ENCODE data around the gene FCHSD2.

The FCHSD2 gene

DNA sequence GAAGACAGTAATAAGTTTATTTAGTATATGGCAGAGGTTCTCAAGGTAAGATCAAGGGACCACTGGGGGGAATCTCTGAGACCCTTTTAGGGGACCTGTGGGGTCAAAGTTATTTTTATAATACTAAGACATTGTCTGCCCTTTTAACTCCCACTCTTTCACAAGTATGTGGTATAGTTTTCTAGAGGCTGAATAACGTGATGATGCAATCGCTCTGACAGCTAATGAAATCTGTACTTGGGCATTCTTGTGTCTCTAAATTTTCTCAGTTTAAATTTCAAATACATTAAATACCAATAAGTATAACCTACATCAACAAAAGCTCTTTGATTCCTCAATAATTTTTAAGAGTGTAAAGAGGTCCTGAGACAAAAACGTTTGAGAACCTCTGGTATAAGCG is 180.0 kb downstream of the FCHSD2 start:
- DNase-seq: no peak

DNA sequence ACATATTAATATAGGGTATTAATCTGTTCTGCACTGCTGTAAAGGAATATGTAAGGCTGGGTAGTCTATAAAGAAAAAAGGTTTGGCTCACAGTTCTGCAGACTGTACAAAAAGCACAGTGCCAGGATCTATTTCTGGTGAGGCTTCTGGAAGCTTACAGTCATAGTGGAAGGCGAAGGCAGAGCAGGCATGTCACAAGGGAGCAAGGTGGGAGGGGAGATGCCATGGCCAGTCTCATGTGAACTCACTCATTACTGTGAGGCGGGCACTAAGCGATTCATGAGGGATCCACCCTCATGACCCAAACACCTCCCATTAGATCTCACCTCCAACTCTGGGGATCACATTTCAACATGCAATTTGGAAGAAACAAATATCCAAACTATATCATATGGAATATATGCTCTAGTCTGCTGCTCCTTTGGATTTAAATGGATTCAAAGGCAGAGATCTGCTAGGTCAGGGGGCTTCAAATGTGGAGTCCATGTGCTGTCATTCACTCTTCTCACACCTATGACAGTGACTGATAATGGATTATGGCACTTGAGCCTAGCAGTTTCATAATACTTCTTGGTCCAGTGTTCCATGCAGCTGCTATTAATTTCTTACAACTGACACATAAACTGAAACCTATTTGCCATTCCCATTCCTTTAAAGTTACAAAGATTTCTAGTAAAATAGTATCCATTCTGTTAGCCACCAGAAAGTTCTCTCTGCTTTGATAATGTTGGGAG is 182.0 kb downstream of the FCHSD2 start:
- DNase-seq: no peak

DNA sequence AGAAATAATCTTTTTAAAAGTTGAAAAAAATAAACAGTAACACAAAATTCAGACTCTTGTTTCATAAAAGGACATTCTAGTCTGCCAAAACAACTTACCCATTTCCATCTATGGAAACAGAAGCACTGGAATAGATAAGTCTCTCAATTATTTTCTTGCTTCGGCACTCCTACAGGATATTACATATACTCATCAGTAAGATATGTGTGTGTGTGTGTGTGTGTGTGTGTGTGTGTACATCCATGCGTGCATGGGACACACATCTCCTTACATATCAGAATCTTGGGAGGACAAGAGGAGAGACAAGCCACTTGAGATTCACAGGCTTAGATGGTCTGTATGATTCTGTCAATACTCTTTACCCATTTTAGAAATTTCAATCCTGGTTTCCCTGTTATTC is 183.3 kb downstream of the FCHSD2 start:
- no peak for DNase-seq

DNA sequence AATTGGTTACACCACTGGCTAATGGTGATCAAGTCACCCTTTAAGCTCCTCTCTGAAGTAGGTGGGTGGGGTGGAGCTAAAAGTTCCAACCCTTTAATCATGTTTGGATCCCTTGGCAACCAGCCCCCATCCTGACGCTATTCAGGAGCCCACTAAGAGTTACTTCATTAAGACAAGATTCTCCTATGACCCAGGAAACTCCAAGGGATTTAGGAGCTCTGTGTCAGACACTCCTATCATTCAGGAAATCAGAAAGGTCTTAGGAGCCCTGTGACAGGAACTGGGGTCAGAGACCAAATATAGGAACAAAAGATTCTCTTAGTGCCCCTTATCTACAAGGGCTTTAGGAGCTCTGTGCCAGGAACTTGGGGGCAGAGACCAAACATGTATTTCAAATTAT is 186.7 kb downstream of the FCHSD2 start:
- DNase-seq: no peak

DNA sequence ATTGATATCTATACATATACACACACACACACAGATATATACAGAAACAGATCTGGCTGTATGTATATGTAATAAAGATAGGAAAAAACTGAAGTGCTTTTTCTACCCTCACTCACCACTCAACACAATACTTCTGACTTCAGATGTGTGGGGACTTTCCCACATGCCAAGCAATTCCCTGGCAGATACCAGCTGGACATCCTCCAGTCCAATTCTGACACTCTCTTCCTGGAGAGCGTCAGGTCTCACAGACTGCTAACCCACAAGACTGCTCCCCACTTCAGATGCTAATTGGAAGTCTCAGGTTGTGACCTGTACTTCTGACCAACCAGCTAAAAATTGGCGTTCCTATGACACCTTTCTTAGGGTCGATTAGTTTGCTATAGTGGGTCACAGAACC is 187.3 kb downstream of the FCHSD2 start:
- DNase-seq: no peak

DNA sequence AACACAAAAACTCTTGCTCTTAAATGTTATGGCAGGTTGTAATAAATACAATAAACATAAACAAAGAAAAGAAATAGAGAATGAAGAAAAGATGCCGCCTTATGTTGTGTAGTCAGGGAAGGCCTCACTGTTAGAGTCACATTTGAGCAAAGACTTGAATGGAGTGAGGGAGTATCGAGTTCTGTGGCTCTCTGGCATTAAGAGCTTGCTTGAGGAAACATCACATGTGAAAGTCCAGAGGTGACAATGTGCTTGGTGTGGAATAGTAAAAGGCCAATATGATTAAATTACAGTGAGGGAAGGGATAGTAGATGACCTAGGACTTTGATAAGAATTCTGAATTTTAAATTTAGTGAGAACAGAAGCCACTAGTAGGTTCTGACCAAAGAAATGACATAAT is 188.5 kb downstream of the FCHSD2 start:
- DNase-seq: no peak

DNA sequence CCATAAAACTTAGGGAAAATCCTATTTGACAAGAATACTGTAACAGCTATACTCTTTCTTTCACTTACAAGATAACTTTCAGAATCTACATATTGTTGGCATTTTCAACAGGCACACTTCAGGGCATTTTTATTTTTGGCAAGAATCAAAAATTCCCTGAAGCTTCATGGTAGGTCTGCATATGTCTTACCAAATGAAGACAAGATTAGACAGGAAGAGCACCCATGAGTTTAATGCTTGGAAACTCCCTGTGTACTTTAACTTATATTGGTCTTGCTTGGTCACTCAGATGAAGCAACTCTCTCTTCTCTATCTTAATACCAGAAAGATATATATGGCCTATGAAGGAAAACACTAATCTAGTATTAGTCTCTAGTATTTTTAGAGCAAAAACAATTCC is 190.2 kb downstream of the FCHSD2 start:
- DNase-seq: no peak

DNA sequence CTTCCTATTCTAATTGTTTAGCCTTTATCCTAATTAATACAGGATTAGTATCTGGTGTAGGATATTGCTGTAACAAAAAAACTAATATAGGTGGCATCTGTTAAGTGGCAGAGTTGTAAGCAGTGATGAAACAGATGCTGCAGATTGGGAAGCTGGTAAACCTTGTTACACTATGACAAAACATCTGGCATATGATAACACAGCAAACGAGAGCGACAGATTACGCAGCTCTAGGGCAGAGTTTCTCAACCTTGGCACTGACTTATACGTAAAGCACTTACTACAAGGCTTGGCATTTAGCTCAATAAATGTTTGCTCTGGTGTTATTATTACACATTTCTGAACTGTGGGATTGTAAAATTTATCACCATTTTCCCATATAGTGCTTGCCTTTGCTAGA is 190.9 kb downstream of the FCHSD2 start:
- no peak for DNase-seq

DNA sequence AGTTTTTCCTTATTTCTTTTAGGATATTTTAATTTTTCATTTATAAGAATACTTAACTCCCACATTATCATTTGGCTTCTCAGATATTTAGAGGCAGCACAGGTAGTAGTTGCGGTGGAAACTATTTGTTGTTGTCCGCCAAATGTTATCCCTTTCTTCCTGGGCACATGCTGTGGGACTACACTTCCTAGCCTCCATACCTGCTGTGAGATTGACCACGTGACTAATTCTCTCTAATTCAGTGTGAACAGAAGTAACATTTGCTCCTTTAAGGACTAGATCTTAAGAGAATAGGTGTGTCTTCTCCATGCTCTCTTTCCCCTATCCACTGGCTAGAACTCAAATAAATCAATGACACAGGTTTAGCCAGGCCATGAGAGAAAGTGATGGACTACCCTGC is 191.4 kb downstream of the FCHSD2 start:
- DNase-seq: no peak

DNA sequence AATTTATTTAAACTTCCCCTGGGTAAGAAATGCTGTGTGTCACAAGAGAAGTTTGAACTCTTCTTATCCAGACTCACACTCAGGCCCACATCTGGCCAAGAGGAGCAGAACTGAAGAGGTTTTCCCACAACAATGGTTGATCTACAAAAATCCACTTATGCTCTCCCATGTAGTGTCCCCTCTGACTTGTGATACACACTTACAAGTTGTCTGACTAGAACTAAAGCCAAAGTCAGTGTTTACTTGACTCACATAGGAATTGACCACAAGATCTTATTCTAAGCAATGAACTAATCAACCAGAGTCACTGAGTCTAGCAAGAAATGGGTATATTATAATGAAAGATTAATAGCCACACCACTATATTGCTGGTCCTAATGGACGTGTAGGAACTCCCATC is 194.9 kb downstream of the FCHSD2 start:
- DNase-seq: no peak

DNA sequence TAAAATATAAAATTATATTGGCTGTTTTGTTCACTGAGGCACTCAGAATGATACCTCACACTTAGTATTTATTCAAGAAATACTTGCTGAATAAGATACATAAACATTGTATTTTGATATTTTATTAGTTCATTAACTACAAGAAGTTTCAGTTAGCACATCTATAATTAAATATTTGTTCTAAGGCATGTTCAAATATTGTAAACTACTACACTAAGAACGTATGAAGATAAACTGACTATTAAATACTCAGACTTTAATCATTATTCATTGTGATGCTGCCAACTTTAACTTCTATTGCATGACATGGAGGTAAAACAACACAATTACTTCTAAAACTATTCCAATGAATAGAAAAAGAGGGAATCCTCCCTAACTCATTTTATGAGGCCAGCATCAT is 198.5 kb downstream of the FCHSD2 start:
- DNase-seq: no peak

DNA sequence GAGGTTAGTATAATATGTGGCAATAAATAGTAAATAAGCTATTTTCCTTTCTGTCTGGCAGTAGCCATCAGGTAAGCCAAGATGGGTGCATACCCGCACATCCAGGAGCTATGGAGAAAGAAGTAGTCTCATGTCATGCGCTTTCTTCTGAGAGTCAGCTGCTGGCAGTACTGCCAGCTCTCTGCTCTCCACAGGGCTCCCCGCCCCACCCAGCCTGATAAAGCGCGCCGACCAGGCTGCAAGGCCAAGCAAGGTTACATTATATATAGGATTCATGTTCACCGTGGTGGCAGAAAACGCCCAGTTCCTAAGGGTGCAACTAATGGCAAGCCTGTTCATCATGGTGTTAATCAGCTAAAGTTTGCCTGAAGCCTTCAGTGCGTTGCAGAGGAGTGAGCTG is 201.7 kb downstream of the FCHSD2 start:
- DNase-seq: no peak

DNA sequence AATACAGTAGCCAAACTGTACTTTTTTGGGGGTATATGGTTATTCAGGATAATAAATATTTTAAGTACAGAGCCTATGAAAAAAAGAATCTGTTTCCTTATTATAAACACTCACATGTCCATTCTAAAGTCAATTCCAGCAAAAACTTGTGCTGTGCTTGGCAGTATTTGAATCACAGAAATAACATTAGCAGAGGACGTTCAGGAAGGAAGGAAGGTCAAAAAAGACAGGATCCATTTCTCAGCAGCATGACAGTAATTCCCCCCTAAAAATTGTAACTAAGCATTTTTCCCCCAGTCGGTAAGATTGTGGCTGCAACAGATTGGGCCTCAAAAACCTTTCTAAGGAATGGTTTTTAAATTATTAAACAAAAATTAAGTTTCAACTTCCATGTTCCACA is 203.1 kb downstream of the FCHSD2 start:
- DNase-seq: no peak

DNA sequence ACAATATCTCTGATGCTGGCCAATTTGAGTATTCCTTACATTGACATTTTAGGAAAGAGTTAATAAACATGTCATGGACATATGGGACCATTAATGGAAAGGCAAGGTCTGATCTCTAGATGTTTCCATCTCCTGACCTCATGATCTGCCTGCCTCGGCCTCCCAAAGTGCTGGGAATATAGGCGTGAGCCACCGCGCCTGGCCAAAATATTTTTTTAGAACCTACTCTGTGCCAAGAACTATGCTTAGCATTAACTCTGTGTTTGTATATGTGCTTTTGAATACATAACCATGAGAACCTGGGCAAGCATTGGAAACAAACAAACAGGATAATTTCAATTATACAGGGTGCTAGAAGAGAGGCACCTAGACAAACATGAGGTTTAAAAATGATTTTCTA is 204.7 kb downstream of the FCHSD2 start:
- DNase-seq: no peak

DNA sequence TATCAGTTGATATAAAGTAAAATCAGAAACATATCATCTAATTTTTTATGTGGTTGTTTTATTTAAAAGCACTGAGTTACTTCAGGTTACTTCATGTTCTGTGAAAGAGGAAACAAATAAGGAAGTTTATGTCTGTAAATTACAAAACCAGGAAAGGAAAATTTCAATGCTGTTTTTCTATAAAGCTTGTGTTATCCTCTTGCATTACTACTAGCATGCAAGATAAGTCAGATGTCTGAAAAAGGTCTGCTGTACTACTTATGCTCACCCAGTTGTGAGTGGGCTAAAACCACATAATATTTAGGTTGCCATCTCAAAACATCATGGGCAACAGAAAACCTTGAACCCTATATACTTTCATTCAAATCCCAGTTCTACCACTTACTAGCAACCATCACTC is 206.4 kb downstream of the FCHSD2 start:
- DNase-seq: no peak

DNA sequence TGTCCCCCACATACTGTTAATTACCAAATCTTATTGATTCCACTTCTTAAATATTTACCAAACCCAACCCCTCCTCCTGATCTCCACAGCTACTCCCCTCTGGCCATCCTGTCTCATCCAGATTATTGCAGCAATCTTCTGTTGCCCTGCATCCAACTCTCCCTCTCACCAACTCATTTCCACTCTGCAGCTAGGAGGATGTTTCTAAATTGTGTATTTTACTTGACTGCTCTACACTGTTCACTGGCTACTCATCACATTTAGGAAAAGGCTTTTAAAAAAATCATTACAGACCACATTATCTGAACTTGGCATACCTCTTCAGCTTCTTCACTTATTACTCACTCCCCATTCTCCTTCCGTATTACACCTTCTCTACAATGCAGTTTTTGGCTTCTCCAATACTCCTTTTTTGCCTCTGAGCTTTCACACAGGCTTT is 210.0 kb downstream of the FCHSD2 start:
- no peak for DNase-seq

DNA sequence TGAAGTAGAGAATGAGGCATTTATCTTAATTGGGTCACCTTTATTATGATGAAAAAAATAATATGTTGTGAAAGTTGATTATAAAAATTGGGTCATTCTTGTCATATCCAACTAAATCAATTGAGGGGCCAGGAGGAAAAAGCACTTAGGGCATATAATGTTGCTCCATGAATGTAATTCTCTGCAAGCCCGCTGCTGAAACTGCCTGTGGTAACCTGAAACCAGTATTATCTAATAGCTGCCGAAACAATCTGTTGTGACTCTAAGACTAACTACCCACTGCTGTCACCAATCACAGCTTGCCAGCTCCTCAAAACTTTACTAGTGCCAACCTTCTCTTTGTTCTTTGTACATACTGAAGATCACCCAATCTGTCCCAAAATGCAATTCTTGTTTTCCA is 212.1 kb downstream of the FCHSD2 start:
- DNase-seq: peak; percentile 6

DNA sequence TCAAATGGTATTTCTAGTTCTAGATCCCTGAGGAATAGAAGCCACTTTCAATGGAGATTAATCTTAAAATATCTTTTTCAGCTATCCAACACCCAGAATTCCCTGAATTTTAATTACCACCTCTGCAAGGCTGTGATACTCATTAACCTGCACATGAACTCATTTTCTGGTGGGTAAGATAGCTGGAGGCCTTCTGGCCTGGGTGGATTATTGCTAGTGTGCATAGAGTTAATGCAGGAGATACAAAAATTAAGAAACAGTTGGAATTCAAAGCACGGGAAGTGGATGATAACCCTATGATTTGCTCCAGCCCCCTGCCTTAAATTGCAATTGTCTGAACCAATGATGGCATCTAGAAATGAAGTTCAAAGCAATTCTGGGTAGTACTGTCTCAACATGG is 212.9 kb downstream of the FCHSD2 start:
- DNase-seq: no peak

DNA sequence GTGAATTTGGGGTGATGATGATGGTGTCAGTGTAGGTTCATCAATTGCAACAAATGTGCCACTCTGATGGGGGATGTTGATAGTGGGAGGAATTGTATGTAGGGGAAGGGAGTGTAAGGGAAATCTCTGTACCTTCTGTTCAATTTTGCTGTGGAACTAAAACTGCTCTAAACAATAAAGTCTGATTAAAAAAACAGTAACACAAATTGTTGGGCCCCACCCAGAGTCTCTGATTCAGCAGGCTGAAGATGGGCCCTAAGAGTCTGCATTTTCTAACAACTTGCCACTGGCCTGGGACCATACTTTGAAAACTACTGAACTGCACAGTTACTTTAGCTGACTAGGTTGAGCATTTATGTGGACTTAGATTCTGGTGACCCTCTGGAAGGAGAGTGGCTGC is 214.7 kb downstream of the FCHSD2 start:
- no peak for DNase-seq

DNA sequence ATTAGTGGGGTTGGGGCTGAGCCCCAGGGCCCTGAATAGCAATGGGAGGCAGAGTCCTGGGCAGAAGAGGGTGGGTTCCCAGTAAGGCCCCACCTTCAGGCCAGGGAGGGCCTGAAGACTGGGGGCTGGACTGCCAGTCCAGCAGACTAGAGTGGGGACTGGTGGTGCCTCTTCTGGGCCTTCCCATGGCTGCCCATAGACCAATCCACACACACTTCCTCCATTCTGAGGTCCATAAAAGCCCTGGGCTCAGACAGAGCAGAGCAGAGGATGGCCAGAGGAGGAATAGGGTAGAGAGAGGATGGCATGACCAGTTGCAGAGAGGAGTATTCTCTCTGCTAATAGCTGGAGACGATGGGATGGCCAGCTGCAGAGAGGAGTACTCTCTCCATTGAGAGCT is 216.0 kb downstream of the FCHSD2 start:
- no peak for DNase-seq

DNA sequence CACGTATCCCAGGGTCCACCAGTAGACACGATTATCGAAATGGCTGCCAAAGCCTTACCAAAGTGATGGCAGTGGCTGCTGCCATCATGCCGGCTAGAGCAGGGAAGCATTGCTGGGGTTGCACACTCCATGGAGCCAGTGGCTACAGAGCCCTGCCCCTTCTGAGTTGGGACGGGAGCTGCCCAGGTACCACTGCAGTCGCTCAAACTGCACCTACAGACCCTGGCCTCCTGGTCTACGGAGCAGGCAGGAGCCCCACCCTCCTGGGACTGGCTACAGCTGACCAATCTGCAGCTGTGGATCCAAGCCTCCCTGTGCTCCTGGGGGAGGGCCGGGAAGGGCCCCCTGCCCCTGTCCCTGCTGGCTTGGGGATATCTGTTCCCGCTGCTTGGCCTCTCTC is 216.5 kb downstream of the FCHSD2 start:
- no peak for DNase-seq

DNA sequence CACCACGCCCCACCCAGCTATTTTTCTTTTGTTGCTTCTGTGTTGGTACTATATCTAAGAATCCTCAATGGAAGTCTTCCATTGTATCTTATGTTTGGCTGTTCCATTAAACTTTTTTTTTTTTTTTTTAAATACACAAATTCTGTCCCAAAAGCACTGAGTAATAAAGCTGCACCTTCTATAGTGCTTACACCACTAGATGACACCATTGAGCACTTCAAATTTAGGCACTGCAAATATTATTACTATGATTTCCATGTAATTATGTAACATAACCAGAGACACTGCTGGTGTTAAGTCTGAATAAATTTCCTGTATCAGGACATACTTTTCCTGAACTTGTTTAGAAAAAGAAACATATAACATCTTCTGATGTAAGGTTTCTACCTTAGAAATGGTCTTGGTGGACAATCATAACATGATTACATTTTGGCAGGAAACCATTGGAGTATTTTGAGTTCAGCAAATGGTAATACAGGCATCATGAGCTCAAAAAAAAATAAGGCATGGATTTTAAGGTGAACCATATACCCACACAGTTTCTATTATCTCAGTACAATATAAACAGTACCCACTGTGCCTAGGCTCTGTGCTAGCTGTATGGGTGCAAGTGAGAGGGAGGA is 217.4 kb downstream of the FCHSD2 start:
- no peak for DNase-seq

DNA sequence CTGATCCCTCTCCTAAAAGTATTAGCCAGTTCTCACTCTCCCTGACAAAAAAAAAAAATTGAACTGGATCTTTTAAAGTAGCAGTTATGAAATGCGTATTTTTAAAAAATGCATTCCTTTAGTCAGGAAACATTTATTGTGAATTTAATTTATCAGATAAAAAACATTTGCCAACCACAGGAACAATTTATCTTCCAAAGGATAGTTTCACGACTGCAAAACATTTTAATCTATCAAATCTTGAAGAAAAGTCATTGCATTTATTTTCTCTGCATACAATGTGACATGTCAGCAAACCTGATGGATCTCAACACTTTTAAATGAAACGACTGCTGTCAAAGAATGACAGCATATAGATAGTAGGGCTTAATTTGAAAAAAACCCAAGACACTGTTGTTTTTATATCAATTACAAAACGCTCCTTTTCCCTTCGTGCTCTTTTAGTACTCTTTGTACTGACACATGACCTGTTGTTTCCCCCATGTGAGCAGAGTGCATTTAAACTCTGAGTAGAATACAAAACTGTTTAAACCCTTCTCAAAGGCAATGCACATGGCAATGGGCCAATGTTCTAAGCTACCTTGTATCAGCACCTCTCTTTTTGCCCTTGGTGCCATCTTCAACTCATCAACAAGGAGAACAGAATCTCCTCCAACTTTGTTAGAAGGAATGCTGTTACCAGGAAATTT is 220.9 kb downstream of the FCHSD2 start:
- DNase-seq: no peak

DNA sequence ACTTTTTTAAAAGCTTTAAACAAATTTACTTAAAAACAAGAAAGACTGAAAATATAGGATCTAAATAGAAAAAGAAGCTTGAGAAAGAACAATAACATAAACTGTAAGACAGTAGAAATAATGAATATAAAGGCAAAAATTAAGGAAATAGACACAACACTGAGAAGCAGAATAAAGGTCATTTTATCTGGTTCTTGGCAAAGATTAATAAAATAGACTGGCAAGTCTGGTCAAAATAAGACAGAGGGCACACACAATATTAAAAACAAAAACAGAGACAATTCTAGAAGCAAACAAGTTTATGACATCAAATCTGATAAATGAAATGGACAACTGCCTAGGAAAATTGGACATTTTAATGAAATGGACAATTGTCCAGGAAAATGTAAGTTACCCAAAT is 222.1 kb downstream of the FCHSD2 start:
- no peak for DNase-seq

DNA sequence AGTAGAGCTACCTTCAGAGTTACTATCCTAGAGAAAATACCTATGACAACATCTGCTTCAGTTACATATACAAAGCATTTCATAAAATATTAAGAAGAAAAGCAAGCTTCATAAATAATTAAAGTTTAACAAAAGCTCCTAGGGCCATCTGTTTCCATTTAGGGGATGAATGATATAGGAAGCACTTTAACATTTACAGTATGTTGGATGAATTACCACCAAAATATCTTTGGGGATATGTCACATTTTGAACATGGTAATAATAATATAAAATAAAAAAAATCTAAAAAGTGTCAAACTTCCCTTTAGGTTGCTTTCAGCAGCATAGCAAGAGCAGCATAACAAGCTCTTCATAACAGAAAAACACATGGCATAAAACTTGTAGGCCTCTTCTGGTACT is 223.3 kb downstream of the FCHSD2 start:
- DNase-seq: no peak

Data from NCI-H2227 treated with DMSO at 0.1 percent for 48 hours (cell line).